Left forelimb (tissue), 1 donor: ENCODE data around the gene NCF2.
"Not testable (repeated sequence)": the region's sequence is repeated elsewhere in the genome, so short reads cannot be mapped to it uniquely, and the experiment has no call there.

Experiments
- DNase-seq: peaks from one replicate; pipeline ENCODE4 v3.0.0-alpha.2; 2018; ENCODE audit warnings: low spot score

The NCF2 gene, protein sequence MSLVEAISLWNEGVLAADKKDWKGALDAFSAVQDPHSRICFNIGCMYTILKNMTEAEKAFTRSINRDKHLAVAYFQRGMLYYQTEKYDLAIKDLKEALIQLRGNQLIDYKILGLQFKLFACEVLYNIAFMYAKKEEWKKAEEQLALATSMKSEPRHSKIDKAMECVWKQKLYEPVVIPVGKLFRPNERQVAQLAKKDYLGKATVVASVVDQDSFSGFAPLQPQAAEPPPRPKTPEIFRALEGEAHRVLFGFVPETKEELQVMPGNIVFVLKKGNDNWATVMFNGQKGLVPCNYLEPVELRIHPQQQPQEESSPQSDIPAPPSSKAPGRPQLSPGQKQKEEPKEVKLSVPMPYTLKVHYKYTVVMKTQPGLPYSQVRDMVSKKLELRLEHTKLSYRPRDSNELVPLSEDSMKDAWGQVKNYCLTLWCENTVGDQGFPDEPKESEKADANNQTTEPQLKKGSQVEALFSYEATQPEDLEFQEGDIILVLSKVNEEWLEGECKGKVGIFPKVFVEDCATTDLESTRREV

DNA sequence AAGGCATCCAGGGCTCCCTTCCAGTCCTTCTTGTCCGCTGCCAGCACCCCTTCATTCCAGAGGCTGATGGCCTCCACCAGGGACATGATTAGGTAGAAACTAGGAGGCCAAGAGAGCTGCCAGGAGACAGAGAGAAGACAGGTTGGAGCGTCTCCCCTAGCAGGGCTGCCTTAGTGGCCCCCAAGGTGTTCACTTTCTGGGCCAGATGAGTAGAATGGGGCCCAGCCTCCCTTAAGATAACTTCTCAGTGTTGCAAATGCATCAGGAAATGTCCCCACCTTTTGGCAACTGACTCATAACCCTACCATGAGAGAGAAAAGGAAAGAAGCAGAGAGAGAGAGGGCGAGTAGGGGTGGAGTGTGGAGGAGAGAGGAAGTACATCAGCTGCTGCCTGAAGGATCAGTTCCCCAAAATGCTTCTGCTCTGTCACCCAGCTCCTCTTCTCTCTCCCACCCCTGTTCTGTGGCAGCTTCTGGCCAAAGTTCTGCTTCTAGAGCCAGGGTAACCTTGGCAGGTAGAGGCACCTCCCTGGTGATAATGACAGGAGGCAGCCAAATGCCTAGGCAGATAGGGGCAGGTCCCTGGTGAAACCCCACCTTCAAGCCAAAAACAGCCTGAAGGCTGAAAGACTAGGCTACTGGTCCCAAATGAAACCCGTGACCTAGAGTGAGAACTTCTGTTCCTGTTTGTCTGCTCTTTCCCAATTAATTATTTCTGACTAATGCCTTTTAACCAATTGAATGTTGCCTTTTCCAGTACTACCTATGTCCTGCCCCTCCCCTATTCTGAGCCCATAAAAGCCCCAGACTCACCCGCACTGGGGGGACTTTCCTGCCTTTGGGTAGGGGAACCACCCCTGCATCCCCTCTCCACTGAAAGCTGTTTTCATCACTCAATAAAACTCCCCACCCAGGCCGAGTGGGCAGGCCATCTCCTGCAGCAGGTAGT, at the start of gene NCF2:
Gene NCF2 (minus strand): TSS at position 216 of the 948 bp plus-strand sequence. CDS start 130 bp downstream, at position 86.
- DNase-seq, result no peak

DNA sequence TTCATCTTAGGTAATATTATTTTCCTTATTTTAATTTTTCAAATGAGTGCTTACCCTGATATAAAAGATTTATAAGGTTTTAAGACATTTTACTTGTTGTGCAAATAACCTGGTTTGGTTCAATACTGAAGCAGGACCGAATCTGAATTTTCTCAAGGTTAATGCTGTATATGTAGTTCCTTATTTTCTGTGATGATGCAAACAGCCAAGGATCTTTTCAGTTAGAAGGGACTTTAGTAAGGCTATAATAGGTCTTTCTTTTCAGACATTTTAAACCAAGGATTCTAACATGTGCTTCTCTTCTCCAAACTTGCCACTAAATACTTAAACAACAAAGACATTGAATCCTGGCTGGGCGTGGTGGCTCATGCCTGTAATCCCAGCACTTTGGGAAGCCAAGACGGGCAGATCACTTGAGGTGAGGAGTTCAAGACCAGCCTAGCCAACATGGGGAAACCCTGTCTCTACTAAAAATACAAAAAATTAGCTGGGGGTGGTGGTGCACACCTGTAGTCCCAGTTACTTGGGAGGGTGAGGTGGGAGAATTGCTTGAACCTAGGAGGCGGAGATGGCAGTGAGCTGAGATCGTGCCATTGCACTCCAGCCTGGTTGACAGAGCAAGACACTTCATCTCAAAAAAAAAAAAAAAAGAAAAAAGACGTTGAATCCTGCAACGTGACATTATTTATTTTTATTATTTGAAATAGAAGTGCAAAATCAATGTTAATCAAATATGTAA, 48.6 kb upstream of the NCF2 start:
- no peak for DNase-seq

DNA sequence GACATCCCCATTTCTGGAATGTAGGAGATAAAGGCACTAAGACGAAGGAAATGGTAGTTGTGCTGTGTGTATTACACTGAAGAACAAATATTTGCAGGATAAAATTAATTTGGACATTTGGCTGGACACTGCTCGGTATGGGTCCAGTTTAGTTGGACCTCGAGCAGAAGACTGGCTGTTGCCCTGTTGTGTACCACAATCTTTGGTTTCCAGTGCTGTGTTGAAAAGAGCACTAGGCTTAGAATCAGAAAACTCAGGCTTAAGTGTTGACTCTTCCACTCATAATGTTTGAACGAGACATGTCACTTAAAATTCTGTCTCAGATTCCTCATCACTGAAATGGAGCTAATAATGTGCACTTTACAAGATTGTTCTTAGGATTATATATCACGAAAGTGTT, 46.5 kb upstream of the NCF2 start:
- no peak for DNase-seq

DNA sequence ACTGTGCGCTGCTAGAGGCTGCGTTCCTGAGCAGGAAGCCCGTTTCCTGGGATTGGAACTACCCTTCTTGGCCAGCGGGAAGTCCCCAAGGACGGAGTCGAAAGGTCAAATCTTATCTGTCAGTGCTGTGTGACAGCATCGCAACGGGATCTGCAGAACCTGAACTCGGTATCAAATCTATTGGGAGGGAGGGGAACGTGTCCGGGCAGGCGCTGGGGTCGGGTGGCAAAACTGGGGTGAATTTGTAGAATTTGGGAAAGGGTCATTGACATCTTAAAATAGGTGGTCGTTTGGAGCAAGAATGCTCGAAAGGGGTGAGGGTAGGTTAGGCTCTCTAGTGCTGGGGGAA, 46.0 kb upstream of the NCF2 start:
- DNase-seq, result no peak

DNA sequence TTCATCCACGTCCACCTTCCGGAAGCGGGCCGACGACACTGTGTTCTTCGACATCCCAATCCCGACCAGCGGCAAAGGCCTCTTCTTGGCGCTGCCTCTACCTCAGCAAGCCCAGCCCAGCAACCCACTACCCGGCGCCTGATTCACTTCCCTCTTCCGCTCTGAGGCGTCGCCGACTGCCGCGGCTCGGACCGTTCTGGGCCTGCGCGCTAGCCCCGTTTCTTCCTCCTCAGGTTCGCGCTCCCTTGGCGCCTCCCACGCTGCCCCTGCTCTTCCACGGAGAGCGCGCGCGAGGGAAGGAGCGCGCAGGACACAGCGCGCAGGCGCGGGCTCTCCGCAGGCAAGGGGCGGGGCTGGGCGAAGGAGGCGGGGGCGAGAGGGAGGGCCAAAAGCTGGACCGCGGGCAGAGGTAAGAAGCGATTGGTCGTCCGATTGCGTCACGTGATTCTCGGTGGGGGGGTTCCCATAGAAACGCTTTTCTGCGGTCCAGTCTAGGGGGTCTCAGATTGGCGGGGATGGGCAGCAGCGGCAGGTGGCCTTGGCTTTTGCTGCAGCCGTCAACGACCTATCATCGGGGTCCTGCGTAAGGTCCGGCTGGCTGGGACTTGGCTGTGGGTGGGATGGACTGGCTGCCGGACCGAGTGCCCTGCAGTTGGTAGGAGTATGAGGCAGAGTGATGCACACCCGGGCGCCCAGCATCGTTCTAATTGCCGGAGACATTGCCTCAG, 45.5 kb upstream of the NCF2 start, which contains the start of gene ARPC5:
Gene ARPC5 (minus strand): TSS at position 178 of the 728 bp plus-strand sequence. CDS start 124 bp downstream, at position 54.
- peak; percentile 98 for DNase-seq

DNA sequence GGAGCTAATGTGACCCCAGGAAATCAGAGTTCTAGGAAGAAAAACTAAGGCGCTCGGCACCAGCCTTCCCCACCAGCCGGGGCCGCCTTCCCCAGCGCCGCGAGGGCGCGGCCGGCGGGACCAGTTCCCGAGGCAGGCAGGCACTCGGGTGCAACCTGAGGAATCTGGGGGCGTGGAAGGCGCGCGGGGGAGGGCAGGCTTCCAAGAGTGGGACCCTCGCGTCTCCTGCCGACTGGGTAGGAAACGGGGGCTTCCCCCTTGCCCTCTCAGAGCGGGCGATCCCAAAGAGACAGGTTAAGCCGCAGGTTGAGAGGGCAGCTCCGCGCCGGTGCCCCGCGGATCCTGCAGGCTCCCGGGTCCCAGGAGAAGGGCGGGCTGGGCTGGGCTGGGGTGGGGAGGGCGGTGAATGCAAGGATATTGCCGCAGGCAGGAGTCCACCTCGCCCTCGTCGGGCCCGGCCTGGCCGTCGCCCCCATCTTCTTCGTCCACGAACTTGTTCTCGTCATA, 44.9 kb upstream of the NCF2 start:
- DNase-seq, result no peak

DNA sequence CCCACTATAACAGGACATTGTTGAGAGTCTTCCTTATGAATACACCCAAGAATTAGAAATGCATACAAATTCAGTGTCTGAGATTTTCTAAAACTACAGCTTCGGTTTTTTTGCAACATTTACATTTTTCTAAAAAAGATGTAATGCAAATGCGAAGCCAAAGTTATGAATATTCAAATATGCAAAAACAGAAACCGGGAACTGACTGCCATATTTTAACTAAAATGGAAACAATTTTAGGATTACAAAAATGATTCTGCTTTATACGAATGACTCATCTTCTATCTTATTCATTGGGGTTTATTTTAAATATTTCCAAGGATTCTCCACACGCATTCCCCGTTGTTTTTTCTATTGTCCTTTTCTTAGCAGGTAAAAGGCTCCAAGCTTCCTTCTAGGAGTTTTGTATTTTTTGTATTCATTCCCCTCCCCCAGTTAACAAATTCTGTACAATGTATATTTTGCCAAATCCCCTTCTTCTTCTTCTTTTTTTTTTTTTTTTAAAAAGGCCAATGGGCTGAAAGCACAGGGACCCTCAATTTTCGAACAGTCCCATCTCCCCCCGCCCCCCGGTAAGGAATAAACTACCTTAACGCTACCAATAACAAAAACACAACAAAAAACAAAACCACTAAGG, 44.3 kb upstream of the NCF2 start:
- DNase-seq, result no peak

DNA sequence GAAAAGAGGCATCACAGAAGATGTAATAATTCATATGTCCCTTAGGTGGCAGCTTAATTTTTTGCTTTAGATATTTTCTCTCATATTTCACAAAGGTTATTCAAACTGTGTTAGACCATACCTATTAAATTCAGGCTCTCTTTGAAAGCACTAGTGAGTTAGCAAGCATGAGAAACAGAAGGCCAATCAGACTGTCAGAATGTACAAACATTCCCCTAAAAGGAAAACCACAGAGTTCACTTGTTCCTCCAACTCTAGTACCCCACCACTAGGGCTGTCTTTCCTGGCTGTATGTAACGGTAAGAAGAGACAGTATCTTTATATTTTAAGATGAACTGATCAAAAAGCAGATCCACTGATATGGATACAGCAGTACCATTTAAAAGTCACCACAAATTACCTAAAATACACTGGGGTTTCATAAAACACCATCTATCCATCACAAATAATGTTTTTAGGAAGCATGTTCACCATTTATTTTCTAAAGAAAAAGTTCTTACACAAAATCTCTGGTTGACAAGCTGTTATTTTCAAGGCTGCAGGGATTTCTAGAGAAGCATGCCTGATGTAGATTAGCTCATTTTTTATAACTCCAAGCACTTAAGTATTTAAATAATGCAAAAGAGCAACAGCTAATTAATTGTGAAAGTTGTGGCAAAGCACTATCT, 43.6 kb upstream of the NCF2 start:
- DNase-seq, result no peak

DNA sequence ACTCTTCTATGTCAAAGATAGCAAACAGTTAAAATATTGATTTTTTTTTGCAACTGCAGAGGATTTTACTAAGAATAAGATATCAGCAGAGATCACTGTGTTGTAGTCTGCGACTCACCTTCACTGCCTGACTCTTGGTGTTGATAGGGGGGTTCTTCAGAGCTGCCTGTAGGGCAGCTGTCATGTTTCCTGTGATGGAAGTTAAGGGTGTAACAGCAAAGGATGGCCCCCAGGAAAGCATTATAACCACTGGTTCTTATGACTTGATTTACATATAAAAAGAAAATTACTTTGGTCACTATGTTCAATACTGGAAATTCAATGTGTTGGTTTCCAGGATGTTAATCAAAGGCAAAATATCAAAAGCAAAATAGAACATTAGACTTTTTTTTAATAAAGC, 42.7 kb upstream of the NCF2 start:
- no peak for DNase-seq

DNA sequence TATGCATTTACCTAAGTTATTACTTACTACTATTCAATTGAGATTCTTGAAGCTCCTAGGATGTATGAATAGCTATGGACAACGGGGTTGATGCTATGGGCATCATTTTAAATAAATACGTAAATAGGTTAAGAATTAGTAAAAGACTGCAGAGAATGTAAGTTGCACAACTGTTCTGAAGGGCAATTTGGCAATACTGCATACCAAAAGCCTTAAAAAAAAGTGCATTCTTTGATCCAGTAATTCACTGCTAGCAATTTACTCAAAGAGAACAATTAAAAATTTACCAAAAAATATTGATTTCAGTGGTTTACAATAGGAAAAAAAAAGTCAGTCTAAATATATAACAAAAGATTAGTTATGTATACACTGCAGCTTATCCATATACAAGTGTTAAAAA, 41.9 kb upstream of the NCF2 start:
- no peak for DNase-seq

DNA sequence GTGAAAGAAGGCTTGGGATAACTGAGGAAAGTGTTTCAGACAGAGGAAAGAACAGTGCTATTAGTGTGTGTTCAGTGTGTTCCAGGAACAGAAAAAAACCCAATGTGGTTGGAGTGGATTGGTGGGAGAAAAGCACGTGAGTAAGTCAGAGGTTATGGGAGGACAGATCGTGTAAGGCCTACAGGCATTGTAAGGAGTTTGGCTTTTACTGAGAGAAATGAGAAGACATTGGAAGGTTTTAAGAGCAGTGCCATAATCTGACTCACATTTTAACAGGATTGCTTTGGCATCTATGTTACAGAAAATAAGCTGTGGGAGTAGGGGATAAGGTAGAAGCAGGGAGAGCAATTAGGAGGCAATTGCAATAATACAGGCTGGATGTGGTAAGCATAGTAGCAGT, 40.5 kb upstream of the NCF2 start:
- DNase-seq, result no peak

DNA sequence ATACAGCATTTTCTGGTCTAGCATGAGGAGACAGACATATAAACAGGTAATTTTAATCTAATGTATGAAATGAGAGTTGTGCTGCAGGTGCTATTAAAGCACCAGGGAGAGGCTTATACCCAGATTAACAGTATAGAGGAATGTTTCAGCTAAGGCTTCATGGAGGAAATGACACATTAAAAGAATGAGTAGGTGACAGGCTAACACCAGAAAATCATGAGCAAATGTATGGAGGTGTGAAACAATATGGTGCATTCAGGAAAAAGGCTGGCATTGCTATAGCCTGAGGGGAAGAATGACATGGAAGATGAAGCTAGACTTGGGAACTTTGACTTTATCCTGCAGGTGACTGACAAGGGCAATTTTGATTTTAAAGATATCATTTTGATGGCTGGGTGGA, 38.3 kb upstream of the NCF2 start:
- no peak for DNase-seq

DNA sequence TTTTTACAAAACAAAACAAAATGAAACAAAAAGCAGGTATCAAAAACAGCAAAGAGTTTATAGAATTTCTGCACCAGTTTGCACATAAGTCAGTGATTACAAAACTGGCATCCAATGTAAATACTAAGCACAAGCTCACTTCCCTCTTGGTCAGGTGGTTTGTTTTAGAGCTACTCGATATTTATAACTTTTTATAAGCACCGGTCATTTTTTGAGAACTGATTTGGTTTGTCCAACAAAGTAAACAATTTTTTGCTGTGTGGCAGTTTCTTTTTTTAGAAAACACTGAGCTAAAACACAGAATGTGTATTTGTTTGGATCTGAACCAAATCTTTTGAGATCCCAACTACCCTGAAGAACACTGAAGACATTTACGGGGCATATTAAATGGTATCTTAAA, 36.0 kb upstream of the NCF2 start:
- not testable (repeated sequence) for DNase-seq

DNA sequence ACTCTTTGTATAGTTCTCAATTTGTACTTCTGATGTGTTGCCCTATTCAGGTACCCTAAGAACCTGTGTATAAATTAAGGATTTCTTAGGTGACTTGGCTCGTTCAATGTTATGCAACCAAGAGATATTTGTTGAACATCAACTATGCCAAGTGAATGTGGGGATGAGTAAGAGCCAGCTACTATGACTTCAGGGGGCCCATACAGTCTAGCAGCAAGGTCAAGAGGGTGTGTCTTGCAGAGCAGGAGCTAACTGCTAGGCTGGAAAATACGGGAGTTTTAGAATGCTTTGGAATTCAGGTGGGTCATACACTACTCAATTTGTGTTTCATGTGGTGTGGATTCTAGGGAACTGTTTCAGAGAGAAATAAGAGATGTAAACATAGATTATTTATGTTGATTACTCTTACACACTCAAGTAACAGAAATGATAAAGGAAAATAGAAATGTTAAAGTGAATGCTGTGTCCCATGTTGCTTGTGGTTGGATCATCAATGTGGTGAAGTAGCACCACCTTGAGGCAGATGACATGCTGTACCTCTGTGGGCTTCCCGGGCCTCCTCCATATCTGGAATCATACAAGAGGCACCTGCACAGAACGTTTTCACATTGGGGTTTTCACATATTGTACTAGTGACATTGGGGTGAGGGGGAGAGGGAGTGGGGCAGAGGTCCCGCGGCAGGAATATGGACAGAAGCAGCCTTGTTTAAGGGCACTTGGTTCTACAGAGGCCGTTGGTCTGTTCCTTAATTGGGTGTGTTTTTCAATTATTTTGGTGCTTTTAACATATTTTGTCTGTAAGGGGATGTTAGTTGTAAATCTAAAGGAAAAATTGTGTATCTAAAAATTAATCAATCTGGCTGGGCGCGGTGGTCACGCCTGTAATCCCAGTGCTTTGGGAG, 32.9 kb upstream of the NCF2 start:
- DNase-seq, result no peak

DNA sequence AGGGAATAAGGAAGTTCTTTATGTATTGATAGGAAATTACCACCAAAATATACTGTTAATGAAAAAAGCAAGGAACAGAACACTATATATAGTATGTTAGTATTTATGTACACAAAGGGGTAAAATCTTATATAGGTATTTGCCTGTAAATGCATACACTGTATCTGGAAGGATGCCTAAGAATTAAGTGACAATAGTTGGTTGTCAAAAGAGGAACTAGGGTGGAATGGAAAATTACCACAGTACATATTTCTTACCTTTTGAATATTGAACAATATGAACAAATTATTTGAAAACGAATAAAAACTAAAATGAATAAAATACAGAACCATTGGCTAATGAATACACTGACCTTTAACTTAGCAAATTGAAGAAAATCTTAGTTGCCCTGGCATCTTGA, 31.8 kb upstream of the NCF2 start:
- DNase-seq, result no peak

DNA sequence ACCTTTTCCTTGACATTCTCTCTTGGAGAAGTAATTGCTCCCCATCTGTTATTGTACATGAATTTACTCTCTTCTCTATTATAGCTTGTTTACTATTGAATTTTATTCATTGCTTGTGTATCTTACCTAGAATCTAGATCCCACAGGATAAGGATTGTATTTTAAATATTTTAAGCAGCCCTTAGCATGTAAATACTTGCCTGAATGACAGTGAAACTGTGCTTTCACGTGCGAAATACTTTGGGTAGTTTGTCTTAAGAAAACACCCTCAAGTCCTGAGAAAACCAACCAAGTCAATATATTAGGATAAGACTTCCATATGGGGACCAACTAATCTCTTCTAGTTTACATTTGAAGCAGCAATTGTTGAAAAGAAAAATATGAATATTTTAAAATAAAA, 30.1 kb upstream of the NCF2 start:
- DNase-seq, result no peak

DNA sequence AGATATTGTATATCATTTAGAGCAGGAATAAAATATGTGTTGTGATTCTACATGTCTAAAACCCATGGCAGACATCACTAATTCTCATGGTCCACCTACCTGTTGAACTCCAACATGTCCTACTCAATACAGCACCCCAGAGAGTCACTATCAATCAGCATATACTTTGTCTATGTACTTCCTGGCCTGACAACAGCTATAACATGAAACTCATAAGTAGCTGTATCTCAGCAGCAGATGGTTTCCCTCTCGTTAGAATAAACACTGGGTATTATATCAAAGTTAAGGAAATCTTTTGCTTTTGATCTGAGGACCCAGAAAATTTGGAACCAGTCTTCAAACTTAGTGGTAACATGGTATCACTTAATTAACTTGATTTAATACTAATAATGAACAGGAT, 29.5 kb upstream of the NCF2 start:
- DNase-seq, result no peak

DNA sequence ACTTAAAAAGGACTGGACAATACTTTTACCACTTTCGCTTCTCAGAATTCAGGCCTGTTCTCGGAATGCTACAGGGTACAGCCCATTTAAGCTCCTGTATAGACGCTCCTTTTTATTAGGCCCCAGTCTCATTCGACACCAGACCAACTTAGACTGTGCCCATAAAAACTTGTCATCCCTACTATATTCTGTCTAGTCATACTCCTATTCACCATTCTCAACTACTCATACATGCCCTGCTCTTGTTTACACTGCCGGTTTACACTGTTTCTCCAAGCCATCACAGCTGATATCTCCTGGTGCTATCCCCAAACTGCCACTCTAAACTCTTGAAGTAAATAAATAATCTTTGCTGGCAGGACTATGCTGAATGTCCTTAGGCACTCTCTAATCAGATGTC, 27.9 kb upstream of the NCF2 start:
- DNase-seq, result not testable (repeated sequence)

DNA sequence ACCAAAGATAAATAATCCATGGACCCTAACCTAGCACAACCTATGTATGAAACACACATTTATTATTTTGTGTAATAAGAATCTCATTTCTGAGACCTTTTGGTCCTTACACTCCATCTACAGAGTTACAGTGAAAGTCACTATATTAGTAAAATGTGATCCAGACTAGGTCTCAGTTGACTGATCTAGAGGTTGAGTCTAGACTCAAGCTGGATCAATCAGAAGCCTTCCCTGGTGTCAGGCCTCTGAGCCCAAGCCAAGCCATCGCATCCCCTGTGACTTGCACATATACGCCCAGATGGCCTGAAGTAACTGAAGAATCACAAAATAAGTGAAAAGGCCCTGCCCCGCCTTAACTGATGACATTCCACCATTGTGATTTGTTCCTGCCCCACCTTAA, 22.7 kb upstream of the NCF2 start:
- not testable (repeated sequence) for DNase-seq
